ENCODE data around the gene HILPDA.
"Not testable (repeated sequence)": the region's sequence is repeated elsewhere in the genome, so short reads cannot be mapped to it uniquely, and the experiment has no call there.

The HILPDA gene

GRCh38 chr7:128434413-128435326 is 21.0 kb upstream of the HILPDA start:
- no peak for DNase-seq

- no peak for DNase-seq
Observed at GRCh38 chr7:128435327-128435686, 20.4 kb upstream of the HILPDA start.

- no peak for DNase-seq
Observed at GRCh38 chr7:128437426-128438332, 18.0 kb upstream of the HILPDA start.

GRCh38 chr7:128442356-128442755 is 13.3 kb upstream of the HILPDA start:
- no peak for DNase-seq

- no peak for DNase-seq
Observed at GRCh38 chr7:128443831-128444600, 11.7 kb upstream of the HILPDA start.

GRCh38 chr7:128446306-128446705 is 9.4 kb upstream of the HILPDA start:
- DNase-seq = no peak

- DNase-seq = no peak
Observed at GRCh38 chr7:128447941-128448564, 7.6 kb upstream of the HILPDA start.

- DNase-seq = no peak
Observed at GRCh38 chr7:128448751-128449302, 6.9 kb upstream of the HILPDA start.

GRCh38 chr7:128450409-128450808 is 5.3 kb upstream of the HILPDA start:
- no peak for DNase-seq

- DNase-seq = no peak
Observed at GRCh38 chr7:128450913-128451312, 4.8 kb upstream of the HILPDA start.

GRCh38 chr7:128452552-128452951 is 3.1 kb upstream of the HILPDA start:
- DNase-seq = no peak

GRCh38 chr7:128453836-128454804 is 1.6 kb upstream of the HILPDA start:
- DNase-seq = no peak

- DNase-seq = no peak
Observed at GRCh38 chr7:128454808-128455542, 703 bp upstream of the HILPDA start.

- DNase-seq = no peak
Observed at GRCh38 chr7:128456255-128456725, 612 bp downstream of the HILPDA start.

- DNase-seq = not testable (repeated sequence)
Observed at GRCh38 chr7:128457385-128457784, 1.7 kb downstream of the HILPDA start.

- DNase-seq = no peak
Observed at GRCh38 chr7:128458956-128459355, 3.3 kb downstream of the HILPDA start.

GRCh38 chr7:128459394-128459878 is 3.8 kb downstream of the HILPDA start:
- peak; percentile 5 to 42 (median 15) for DNase-seq

- no peak for DNase-seq
Observed at GRCh38 chr7:128462460-128462859, 6.8 kb downstream of the HILPDA start.

GRCh38 chr7:128463345-128463744 is 7.7 kb downstream of the HILPDA start:
- DNase-seq = not testable (repeated sequence)

- not testable (repeated sequence) for DNase-seq
Observed at GRCh38 chr7:128463933-128464332, 8.3 kb downstream of the HILPDA start.

All from activated naive CD4-positive, alpha-beta T cell (primary cell).